Measurements from ENCODE around the gene ZNG1F.
"Not testable (repeated sequence)": the region's sequence is repeated elsewhere in the genome, so short reads cannot be mapped to it uniquely, and the experiment has no call there.

ZNG1F gene

GRCh38 chr9:41100508-41100907, 88.6 kb downstream of the ZNG1F start:
- H3K36me3 Mint-ChIP-seq, H3K4me3 Mint-ChIP-seq, H3K27ac Mint-ChIP-seq, H3K4me1 Mint-ChIP-seq, H3K27me3 Mint-ChIP-seq, H3K9me3 Mint-ChIP-seq: not testable (repeated sequence)

- H3K27ac Mint-ChIP-seq, H3K27me3 Mint-ChIP-seq, H3K36me3 Mint-ChIP-seq, H3K9me3 Mint-ChIP-seq, H3K4me1 Mint-ChIP-seq, H3K4me3 Mint-ChIP-seq: not testable (repeated sequence)
Observed at GRCh38 chr9:41098759-41099158, 90.4 kb downstream of the ZNG1F start.

DNA sequence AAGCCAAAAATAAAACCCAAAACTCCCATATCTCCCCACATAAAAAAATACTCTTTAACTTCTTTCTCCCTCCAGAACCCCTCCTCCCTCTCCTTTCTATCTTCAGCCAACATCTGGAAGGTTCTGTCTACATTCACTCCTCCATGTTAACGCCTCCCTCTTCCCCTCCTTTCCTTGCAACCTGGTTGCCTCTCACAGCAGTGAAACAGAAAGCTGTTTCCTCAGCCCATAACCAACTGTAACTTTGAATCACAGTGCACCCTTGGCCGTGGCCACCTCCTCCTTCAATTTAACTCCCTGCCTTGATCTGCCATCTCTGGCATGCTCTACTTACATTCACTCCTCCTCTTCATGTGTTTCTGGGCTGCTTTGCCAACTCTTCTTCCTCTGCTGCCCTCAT, 94.1 kb downstream of the ZNG1F start:
- H3K4me3 Mint-ChIP-seq, H3K27me3 Mint-ChIP-seq, H3K4me1 Mint-ChIP-seq: not testable (repeated sequence)

DNA sequence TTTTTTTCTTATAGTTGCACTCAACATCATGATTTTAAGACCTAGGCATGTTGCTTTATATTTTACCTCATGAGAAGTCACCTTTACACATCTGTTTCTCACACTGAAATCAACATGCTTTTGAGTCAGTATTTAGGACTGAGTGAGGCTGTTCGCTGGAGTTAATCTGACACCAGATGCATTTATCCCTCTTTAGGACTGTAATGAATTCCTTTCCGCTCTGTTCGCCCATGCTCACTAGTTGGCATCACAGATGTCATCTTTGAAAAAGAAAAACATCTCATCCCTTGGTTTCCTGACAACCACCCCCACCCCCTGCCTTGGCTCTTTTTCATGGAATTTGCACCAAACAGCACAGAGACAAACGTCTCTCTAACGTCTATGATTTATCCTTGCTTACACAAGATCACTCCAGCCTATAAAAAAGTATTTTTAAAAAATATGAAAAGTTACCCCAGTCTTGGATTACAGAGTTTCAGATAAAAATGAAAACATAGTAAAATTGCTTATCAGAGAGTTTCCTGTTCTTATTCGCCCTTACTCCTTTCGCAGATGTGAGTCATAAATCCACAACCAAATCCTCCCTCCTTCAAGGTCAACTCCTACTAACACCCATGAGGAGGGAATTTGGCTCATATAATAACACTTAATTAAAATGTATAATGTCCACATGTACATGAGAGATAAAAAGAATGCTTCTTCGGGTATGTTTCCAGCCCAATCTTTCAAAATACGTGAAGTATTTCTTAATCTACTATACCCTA, 94.9 kb downstream of the ZNG1F start:
- not testable (repeated sequence) for H3K4me3 Mint-ChIP-seq, H3K27me3 Mint-ChIP-seq, H3K36me3 Mint-ChIP-seq, H3K9me3 Mint-ChIP-seq, H3K27ac Mint-ChIP-seq, H3K4me1 Mint-ChIP-seq

More for the DNA sequence above, 94.1 kb downstream of the ZNG1F start:
- not testable (repeated sequence) for H3K9me3 Mint-ChIP-seq, H3K27ac Mint-ChIP-seq, H3K36me3 Mint-ChIP-seq

DNA sequence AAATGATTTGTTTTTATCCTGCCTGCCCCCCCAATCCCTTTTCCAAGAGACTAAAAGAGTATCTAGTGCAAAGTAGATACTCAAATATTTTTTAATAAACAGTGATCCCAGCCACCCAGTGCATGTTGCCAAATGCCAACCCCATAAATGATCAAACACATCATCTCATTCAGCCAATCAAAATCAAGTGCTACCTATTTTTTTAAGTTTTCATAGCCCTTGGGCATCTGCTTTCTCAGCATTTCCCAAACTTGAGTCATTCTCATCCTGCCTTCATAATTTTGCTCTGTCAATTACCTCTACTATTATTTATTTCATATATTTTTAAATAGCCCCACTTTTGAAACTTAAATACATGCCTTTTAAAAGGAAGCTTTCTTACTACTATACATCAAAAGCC, 98.2 kb downstream of the ZNG1F start:
- H3K4me1 Mint-ChIP-seq, H3K9me3 Mint-ChIP-seq, H3K27me3 Mint-ChIP-seq, H3K27ac Mint-ChIP-seq, H3K4me3 Mint-ChIP-seq, H3K36me3 Mint-ChIP-seq: not testable (repeated sequence)

GRCh38 chr9:41090386-41090785, 98.7 kb downstream of the ZNG1F start:
- not testable (repeated sequence) for H3K36me3 Mint-ChIP-seq, H3K4me3 Mint-ChIP-seq, H3K9me3 Mint-ChIP-seq

GRCh38 chr9:41088450-41089059, 100.6 kb downstream of the ZNG1F start:
- not testable (repeated sequence) for H3K27me3 Mint-ChIP-seq, H3K36me3 Mint-ChIP-seq, H3K4me1 Mint-ChIP-seq, H3K9me3 Mint-ChIP-seq, H3K27ac Mint-ChIP-seq, H3K4me3 Mint-ChIP-seq

More at GRCh38 chr9:41090386-41090785, 98.7 kb downstream of the ZNG1F start:
- H3K27ac Mint-ChIP-seq, H3K27me3 Mint-ChIP-seq, H3K4me1 Mint-ChIP-seq: not testable (repeated sequence)

DNA sequence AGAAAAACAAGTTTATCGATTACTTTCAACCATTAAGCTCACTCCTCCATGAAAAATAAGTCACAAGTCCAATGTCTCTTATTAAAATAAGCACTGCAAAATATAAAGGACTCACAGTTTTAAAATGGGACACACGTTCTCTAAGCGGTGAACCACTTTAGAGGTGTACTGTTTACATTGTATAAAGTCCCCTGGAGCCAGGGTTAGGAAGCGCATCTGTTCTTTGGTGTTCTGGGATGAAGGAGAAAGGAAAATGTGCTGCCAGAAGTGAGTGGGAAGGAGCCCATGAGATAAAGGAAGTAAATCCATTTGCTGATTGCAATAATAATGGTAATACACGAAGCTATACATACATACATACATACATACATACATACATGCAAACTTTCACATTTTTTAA, 101.2 kb downstream of the ZNG1F start:
- H3K4me3 Mint-ChIP-seq, H3K27ac Mint-ChIP-seq, H3K9me3 Mint-ChIP-seq, H3K27me3 Mint-ChIP-seq, H3K36me3 Mint-ChIP-seq, H3K4me1 Mint-ChIP-seq: not testable (repeated sequence)

- not testable (repeated sequence) for H3K4me1 Mint-ChIP-seq, H3K4me3 Mint-ChIP-seq, H3K27ac Mint-ChIP-seq, H3K9me3 Mint-ChIP-seq, H3K36me3 Mint-ChIP-seq
- peaks cover 12% of the 10 kb centered on the region for H3K27me3 Mint-ChIP-seq
Observed at GRCh38 chr9:41087157-41087780, 101.8 kb downstream of the ZNG1F start.

DNA sequence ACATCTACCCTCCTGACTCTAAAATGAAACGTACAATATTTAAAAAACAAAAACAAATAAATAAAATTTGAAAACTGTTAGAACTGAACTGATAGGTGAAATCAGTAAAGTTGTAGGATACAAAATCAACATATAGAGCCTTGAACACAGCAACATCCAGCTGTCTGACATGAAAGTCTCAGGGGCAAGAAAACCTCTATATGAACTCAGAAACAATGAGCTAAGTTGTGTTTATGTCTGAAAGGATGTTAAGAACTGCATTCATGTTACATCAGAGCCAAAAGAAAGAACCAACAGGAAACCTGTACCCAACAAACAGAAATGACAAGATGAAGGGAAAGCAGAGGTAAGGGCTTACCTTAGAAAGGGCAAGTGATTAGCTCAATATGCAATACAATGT, 102.4 kb downstream of the ZNG1F start:
- not testable (repeated sequence) for H3K4me1 Mint-ChIP-seq, H3K4me3 Mint-ChIP-seq, H3K36me3 Mint-ChIP-seq, H3K27ac Mint-ChIP-seq, H3K9me3 Mint-ChIP-seq
- peaks cover 13% of the 10 kb centered on the region for H3K27me3 Mint-ChIP-seq

GRCh38 chr9:41086215-41086614, 102.9 kb downstream of the ZNG1F start:
- H3K9me3 Mint-ChIP-seq: not testable (repeated sequence)

GRCh38 chr9:41082358-41082757, 106.8 kb downstream of the ZNG1F start:
- not testable (repeated sequence) for H3K36me3 Mint-ChIP-seq, H3K27ac Mint-ChIP-seq, H3K4me1 Mint-ChIP-seq, H3K27me3 Mint-ChIP-seq, H3K4me3 Mint-ChIP-seq, H3K9me3 Mint-ChIP-seq

More at GRCh38 chr9:41086215-41086614, 102.9 kb downstream of the ZNG1F start:
- H3K36me3 Mint-ChIP-seq, H3K4me1 Mint-ChIP-seq, H3K27ac Mint-ChIP-seq, H3K4me3 Mint-ChIP-seq: not testable (repeated sequence)
- H3K27me3 Mint-ChIP-seq: peaks cover 13% of the 10 kb centered on the region
